HFFc6 (cell line): ENCODE data around the gene TMEM132D. TPM values are rescaled to one million over a fixed set of nuclear protein-coding genes. Genes with fewer than 3 reads are reported as not detected.

Experiments used
- DNase-seq: peaks from one replicate; pipeline ENCODE4 v3.0.0-alpha.2; 2018
- H3K27ac Mint-ChIP-seq: 2 replicates; pipeline ENCODE4 v1.8.0; 2020; ENCODE audit warnings: mild to moderate bottlenecking, mixed read lengths
- H3K27me3 Mint-ChIP-seq: 2 replicates; pipeline ENCODE4 v1.8.0; 2021; ENCODE audit warnings: mild to moderate bottlenecking, moderate library complexity, mixed read lengths; ENCODE audit not compliant: insufficient read depth
- H3K36me3 Mint-ChIP-seq: 2 replicates; pipeline ENCODE4 v1.8.0; 2021; ENCODE audit warnings: low read depth, mixed read lengths
- H3K4me1 Mint-ChIP-seq: 2 replicates; pipeline ENCODE4 v1.8.0; 2020; ENCODE audit warnings: low read depth, mixed read lengths
- H3K4me3 Mint-ChIP-seq: 2 replicates; pipeline ENCODE4 v1.8.0; 2020; ENCODE audit warnings: mild to moderate bottlenecking, moderate library complexity, mixed read lengths
- H3K9me3 Mint-ChIP-seq: 2 replicates; pipeline ENCODE4 v1.8.0; 2020; ENCODE audit warnings: mild to moderate bottlenecking, mixed read lengths
- total RNA-seq, 6 experiments: library from RNA; stranded (reverse); fragmentation: NEBNext Ultra II Directional; extraction: Animal tissue kit (Norgen Biotek cat#: 25700); gene quantifications; 2 replicates in 1 of 6; 3 replicates in 5 of 6; pipeline ENCODE4 v1.2.3, GENCODE V29; 2021
- TF ChIP-seq, protein P1 (sequence below): fragments of 200-600 bp; sonication (generic); IDR thresholded peaks from 2 replicates; pipeline ENCODE4 v1.5.0; 2021; ENCODE audit warnings: antibody characterized with exemption, mild to moderate bottlenecking

TMEM132D gene
- total RNA-seq, 6 experiments from 2014 or later: not detected

DNA sequence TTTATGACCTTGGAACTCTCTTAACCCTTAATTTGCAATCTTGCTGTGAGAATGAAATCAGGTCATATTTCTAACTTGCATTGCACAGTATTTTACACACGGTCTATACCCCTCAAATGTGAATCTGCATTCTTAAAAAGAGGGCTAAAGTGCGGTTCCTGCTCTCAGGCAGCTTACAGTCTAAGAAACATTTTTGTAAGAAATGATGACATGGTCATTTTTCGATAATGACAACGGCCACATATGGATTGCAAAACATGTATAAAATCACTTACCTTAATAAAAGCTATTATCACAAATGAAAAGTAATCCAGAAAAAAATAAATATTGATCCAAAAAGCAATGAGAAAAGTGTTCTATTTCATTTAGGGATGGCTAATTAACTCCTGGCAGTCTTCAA is 24.8 kb upstream of the TMEM132D start:
- H3K9me3 Mint-ChIP-seq: peaks cover 78% of the 10 kb centered on the region
- no peak overlapping the region for H3K27ac Mint-ChIP-seq
- H3K4me1 Mint-ChIP-seq: no peaks in the 10 kb centered on the region
- H3K4me3 Mint-ChIP-seq: no peak overlapping the region
- TF ChIP-seq, protein P1, sequence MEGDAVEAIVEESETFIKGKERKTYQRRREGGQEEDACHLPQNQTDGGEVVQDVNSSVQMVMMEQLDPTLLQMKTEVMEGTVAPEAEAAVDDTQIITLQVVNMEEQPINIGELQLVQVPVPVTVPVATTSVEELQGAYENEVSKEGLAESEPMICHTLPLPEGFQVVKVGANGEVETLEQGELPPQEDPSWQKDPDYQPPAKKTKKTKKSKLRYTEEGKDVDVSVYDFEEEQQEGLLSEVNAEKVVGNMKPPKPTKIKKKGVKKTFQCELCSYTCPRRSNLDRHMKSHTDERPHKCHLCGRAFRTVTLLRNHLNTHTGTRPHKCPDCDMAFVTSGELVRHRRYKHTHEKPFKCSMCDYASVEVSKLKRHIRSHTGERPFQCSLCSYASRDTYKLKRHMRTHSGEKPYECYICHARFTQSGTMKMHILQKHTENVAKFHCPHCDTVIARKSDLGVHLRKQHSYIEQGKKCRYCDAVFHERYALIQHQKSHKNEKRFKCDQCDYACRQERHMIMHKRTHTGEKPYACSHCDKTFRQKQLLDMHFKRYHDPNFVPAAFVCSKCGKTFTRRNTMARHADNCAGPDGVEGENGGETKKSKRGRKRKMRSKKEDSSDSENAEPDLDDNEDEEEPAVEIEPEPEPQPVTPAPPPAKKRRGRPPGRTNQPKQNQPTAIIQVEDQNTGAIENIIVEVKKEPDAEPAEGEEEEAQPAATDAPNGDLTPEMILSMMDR: no peak
- no peaks in the 10 kb centered on the region; the same call in 1 of the 2 replicates for H3K27me3 Mint-ChIP-seq
- DNase-seq: no peak
- peaks cover 16% of the 10 kb centered on the region for H3K36me3 Mint-ChIP-seq

DNA sequence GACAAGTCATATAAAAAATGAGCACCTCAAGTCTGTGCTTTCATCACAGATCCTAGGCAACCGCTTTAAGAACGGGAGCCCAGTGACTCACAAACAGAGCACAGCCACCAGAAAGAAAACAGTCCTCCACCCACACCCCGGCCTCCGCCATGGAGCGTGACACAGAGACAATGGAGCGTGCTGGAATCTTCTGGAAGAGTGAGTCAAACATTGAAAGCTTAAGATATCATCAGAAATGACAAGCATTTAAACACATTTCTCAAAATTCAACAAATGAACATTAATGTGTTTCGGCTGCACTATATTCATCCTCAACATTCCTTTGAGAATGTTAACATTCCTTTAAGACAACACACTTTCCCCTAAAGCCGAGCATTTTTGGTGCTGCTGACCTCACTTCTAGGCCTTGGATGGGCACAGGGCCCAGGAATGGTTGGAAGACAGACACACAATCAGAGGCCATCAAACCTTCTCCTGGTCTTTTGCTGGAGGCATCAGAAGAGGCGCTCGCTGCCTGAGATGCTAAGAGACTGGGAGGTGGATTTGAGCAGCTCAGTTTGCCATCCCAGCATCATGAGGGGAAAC is 23.6 kb upstream of the TMEM132D start:
- Mint-ChIP-seq H3K9me3 (peaks cover 72% of the 10 kb centered on the region), H3K27ac (no peak overlapping the region), H3K4me3 (no peak overlapping the region)

DNA sequence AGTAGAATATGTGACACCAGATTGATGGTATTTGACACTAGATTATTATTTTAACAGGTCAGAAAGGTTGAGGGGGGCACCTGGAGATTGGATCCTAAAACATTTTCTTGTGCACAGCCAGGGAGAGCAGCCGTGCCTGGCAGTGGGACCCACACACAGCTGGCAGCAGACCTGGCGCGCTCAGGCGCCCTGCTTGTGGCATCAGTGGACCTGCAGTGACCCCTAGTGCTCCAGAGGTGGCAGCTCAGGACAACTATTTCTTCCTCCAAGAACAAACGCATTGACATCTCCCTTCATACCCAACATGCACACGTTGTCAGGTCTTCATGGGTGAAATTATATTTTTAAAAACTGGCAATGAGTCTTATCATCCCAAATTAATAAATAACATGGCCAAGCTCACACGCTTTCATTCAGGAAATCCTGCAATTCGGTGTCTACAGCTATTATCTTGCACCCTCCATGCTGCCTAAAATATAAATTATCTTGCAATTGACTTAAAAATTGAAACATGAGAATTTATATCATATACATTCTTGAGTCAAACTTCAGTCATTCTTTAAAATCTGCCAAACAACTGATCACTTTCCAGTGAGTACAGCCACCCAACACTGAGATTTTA is 7.7 kb upstream of the TMEM132D start:
- H3K4me1 Mint-ChIP-seq: no peaks in the 10 kb centered on the region
- H3K4me3 Mint-ChIP-seq: no peak overlapping the region
- peaks cover 4% of the 10 kb centered on the region; the same call in 1 of the 2 replicates for H3K36me3 Mint-ChIP-seq
- H3K9me3 Mint-ChIP-seq: peaks cover 76% of the 10 kb centered on the region
- TF ChIP-seq, protein P1: peak; percentile 61
- no peak overlapping the region for H3K27ac Mint-ChIP-seq
- H3K27me3 Mint-ChIP-seq: no peaks in the 10 kb centered on the region; the same call in 1 of the 2 replicates
- no peak for DNase-seq

More for the DNA sequence above, 23.6 kb upstream of the TMEM132D start:
- DNase-seq: no peak
- Mint-ChIP-seq H3K36me3 (peaks cover 16% of the 10 kb centered on the region), H3K4me1 (no peaks in the 10 kb centered on the region), H3K27me3 (no peaks in the 10 kb centered on the region; the same call in 1 of the 2 replicates)
- TF ChIP-seq, protein P1: no peak

DNA sequence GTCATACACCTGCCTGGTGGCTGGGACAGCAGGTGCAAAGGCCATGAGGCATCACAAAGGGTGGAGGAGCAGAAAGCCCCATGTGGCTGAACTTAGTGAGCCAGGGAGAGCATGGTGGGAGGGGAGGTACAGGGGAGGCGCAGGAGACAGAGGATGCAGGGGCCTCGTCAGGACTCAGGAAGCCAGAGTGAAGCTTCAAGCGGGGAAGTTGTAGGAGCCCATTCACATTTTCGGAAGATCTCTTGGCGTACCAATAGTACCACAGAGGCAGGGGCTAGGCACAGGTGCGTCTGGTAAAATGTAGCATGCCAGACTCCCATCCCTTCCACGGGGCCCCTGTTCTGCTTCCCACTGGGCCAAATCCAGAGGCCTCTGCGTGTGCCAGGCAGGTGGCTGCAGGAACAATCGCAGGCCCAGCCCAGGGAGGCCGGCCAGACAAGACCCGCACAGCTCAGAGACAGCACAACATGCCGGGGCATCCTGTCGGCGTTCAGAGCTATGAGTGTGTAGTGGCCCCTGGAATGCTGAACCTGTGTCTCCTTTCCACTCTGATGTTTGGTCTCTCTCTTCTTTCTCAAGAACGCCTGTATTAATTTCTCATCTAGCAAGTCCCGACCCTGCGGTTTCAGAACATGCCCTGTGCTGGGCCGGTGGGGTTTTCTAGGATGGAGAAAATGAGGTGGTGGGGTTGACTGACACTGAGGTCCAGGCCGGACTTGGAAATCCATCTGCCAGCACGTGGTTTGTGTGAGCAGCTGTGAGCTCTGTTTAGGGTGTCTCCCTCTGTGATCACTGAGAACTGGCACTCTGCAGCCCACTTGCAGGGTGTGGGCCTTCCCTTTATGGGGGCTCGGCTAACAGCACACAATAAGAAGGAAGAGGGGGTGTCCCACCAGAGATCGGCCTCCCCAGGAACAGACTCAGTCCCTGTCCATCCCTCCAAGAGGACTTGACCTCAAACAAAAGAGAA is 5.5 kb upstream of the TMEM132D start:
- Mint-ChIP-seq H3K4me3 (no peak overlapping the region), H3K27me3 (no peaks in the 10 kb centered on the region), H3K4me1 (no peaks in the 10 kb centered on the region), H3K36me3 (peaks cover 11% of the 10 kb centered on the region; the same call in 1 of the 2 replicates), H3K27ac (no peak overlapping the region), H3K9me3 (peaks cover 86% of the 10 kb centered on the region)
- TF ChIP-seq, protein P1: no peak
- no peak for DNase-seq

DNA sequence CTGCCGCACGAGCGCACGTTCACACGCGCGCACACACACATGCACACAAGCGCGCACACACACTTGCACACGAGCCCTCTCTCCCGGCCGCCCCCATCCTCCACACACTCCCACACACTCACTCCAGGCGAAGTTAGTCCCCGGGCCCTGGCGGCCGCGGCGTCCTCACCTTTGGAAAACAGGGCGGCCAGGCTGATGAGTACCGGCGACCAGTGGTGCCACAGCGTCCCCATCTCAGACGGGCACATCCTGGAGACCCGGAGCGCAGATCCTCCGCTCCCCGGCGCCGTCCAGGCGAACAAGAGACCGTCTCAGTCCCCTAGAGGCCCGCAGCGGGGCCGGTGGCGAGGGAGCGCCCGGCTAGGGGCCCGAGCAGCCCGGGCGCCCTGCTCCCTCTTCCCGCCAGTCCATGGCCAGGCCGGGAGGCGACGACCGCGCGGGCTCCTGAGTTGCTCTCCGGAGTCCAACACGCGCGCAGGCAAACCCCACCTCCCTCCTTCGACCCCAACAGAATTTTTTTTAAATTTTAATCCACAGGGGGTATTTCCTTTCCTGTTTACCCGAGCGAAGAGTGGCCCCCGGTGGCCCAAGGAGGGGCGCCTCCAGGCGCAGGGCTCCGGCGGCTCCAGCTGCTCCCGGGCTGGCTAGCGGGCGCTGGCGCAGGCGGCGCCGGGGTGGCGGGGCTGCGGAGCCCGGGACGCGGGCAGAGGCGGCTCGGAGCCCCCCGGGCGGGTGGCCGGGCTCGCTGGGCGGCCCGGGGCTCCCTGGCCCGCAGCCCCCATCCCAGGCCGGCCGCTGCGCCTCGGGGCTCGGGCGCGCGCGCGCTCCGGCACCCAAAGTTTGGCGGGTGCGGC is 506 bp downstream of the TMEM132D start:
- H3K9me3 Mint-ChIP-seq: peaks cover 45% of the 10 kb centered on the region
- no peaks in the 10 kb centered on the region for H3K27me3 Mint-ChIP-seq
- TF ChIP-seq, protein P1: no peak
- H3K4me1 Mint-ChIP-seq: no peaks in the 10 kb centered on the region
- no peak overlapping the region for H3K27ac Mint-ChIP-seq
- H3K4me3 Mint-ChIP-seq: no peak overlapping the region; the same call in 1 of the 2 replicates
- peaks cover 11% of the 10 kb centered on the region; the same call in 1 of the 2 replicates for H3K36me3 Mint-ChIP-seq
- DNase-seq: no peak
